ENCODE results near the gene EXOSC9. TPM values are rescaled to one million over a fixed set of nuclear protein-coding genes. Genes with fewer than 3 reads are reported as not detected.

Gene EXOSC9
- total RNA-seq, 1 experiment from 2014 or later = 29.9 TPM

DNA sequence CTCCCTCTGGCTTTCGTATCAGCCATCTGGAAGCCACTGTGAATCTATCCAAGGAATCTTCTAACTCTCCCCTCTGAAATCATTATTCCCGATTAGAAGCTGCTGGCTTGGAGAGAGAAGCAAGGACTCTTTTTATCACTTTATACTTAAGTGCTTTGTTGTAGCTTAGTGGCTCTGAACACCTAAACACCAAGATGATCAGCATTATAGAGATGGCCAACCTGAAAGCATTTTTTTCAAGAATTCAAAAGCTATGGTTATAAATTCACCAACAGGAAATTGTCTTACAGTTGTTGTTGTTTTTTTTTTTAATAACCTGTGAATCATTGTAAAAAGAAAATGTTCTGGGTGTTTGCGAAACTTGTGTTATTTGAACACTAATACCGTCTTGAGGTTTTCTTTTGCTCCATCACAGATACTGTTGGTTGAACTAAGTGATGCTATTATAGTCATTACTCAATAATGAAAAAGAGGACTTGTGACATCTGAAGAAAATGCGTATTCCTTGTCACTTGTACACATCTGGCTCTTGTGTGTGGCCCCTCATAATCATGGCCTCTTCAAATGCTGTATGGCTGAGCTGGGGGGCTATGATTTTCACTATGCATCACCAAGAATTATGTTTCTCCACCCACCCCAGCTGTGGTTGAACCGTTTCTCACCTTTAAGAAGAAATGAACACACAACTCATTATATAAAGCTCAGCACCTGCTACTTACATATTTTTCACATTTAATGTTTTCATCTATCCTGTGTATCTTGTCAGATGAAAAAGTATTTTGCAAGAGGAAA is 24.3 kb upstream of the EXOSC9 start:
- 0 out of 2 replicates have a peak overlapping the region, but pooled peaks have one; percentile 4 for H2AFZ ChIP-seq
- H3K9me3 ChIP-seq (ENCODE audit: insufficient read depth, low read depth) = no peaks in the 10 kb centered on the region
- H3K27me3 ChIP-seq (ENCODE audit: insufficient read depth, low read depth) = no peaks in the 10 kb centered on the region
- CTCF ChIA-PET = no interaction called here
- no peaks in the 10 kb centered on the region for H3K79me2 ChIP-seq (ENCODE audit: low read depth)
- H3K36me3 ChIP-seq (ENCODE audit: low read depth) = no peaks in the 10 kb centered on the region
- no peak overlapping the region for H3K4me3 ChIP-seq
- H3K4me1 ChIP-seq (replicated peaks; ENCODE audit: insufficient read depth) = 0 out of 2 replicates have a peak, but pooled peaks cover 8% of the 10 kb centered on the region
- intact Hi-C loops (cut with micrococcal nuclease; ENCODE audit: unreplicated experiment) = no loop called here
- POLR2A ChIA-PET (ENCODE audit: unreplicated experiment) = interaction anchor here (0.5 to 0.8 kb wide), 2 partner anchors 10 to 1097 kb away, joined by 4 to 6 read pairs; no protein-coding TSS in a partner anchor
- no peaks in the 10 kb centered on the region for H3K9me2 ChIP-seq (ENCODE audit: insufficient read depth)
- DNase-seq = no peak
- no peak overlapping the region for H3K4me2 ChIP-seq
- no peak for TF ChIP-seq CTCF (conservative IDR thresholded peaks at IDR 0.05)
- no peak for TF ChIP-seq EZH2 (IDR thresholded peaks at IDR 0.05; ENCODE audit: low read depth)
- no peaks in the 10 kb centered on the region for H4K20me1 ChIP-seq (ENCODE audit: insufficient read depth)
- no peaks in the 10 kb centered on the region for H3F3A ChIP-seq (ENCODE audit: insufficient read depth, low read depth)
- no peak overlapping the region for H3K27ac ChIP-seq
- no TSS peak for BruUV-seq (replicated peaks)

DNA sequence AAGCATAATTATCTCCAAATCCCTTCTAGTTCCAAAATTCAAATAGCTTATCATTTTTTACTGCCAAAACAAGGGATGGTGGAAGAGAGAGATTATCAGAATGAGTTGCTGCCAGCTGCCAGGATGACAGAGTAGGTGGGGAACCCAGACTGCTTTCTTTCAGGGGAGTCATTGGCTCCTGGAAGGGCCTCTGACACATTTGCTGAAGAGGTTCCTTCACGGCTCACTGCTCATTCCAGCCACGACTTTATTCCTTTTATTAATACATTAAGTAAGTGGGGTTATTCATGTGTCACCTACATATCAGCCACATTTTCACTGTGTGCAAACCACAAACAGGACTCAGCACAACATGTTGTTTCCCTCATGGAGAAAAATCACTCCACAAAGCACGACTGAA is 23.5 kb upstream of the EXOSC9 start:
- DNase-seq = no peak
- CTCF ChIA-PET = no interaction called here
- Histone ChIP-seq H3K36me3 (ENCODE audit: low read depth) (no peaks in the 10 kb centered on the region), H3F3A (ENCODE audit: insufficient read depth, low read depth) (no peaks in the 10 kb centered on the region), H3K79me2 (ENCODE audit: low read depth) (no peaks in the 10 kb centered on the region), H2AFZ (no peak overlapping the region), H3K4me3 (no peak overlapping the region), H4K20me1 (ENCODE audit: insufficient read depth) (no peaks in the 10 kb centered on the region), H3K27ac (no peak overlapping the region), H3K4me1 (replicated peaks; ENCODE audit: insufficient read depth) (0 out of 2 replicates have a peak, but pooled peaks cover 8% of the 10 kb centered on the region), H3K9me2 (ENCODE audit: insufficient read depth) (no peaks in the 10 kb centered on the region), H3K9me3 (ENCODE audit: insufficient read depth, low read depth) (no peaks in the 10 kb centered on the region), H3K27me3 (ENCODE audit: insufficient read depth, low read depth) (no peaks in the 10 kb centered on the region), H3K4me2 (no peak overlapping the region)
- intact Hi-C loops (cut with micrococcal nuclease; ENCODE audit: unreplicated experiment) = no loop called here
- no peak for TF ChIP-seq EZH2 (IDR thresholded peaks at IDR 0.05; ENCODE audit: low read depth)
- TF ChIP-seq CTCF (conservative IDR thresholded peaks at IDR 0.05) = no peak
- no TSS peak for BruUV-seq (replicated peaks)
- POLR2A ChIA-PET (ENCODE audit: unreplicated experiment) = no interaction called here

DNA sequence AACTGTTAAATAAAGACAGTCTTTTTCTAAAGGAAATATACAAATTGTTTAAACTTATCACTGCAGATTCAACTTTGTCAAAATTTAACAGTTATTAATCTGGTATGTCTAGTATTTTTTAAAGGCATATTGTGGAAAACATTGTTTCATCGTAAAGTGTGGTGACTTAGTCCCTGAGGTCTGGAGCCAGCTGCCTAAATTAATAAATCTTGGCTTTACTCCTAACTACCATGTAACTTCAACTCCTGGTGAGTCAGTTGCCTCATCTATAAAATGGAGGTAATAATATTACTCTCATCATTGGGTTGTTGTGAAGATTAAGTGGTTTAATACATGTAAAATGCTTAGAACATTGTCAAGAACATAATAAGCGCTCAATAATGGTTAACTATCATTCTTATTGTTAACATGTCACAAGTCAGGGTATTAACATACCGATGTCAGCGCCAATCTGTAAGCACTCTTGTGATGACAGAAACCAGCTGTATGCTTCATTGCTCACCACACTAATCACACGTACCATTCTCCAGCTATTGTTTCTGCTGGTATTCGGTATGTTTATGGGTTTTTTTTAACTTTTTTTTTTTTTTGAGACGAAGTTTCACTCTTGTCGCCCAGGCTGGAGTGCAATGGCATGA is 22.0 kb upstream of the EXOSC9 start:
- H3K4me2 ChIP-seq = no peak overlapping the region
- POLR2A ChIA-PET (ENCODE audit: unreplicated experiment) = no interaction called here
- CTCF ChIA-PET = interaction anchor here (0.6 kb wide), 1 partner anchor 85 kb away, joined by 6 read pairs; no protein-coding TSS in a partner anchor
- H3K27me3 ChIP-seq (ENCODE audit: insufficient read depth, low read depth) = no peaks in the 10 kb centered on the region
- 0 out of 2 replicates have a peak, but pooled peaks cover 5% of the 10 kb centered on the region for H3K4me1 ChIP-seq (replicated peaks; ENCODE audit: insufficient read depth)
- no peaks in the 10 kb centered on the region; the same call in 1 of the 2 replicates for H3K9me3 ChIP-seq (ENCODE audit: insufficient read depth, low read depth)
- H3K36me3 ChIP-seq (ENCODE audit: low read depth) = no peaks in the 10 kb centered on the region
- no peak for DNase-seq
- intact Hi-C loops (cut with micrococcal nuclease; ENCODE audit: unreplicated experiment) = no loop called here
- H3K9me2 ChIP-seq (ENCODE audit: insufficient read depth) = no peaks in the 10 kb centered on the region
- BruUV-seq (replicated peaks) = no TSS peak
- H3K4me3 ChIP-seq = no peak overlapping the region
- H3F3A ChIP-seq (ENCODE audit: insufficient read depth, low read depth) = no peaks in the 10 kb centered on the region
- H2AFZ ChIP-seq = no peak overlapping the region
- H3K27ac ChIP-seq = no peak overlapping the region
- TF ChIP-seq CTCF (conservative IDR thresholded peaks at IDR 0.05) = no peak
- TF ChIP-seq EZH2 (IDR thresholded peaks at IDR 0.05; ENCODE audit: low read depth) = no peak
- no peaks in the 10 kb centered on the region for H3K79me2 ChIP-seq (ENCODE audit: low read depth)
- no peaks in the 10 kb centered on the region for H4K20me1 ChIP-seq (ENCODE audit: insufficient read depth)
